ENCODE measurements around the gene CD164L2. TPM values are rescaled to one million over a fixed set of nuclear protein-coding genes. Genes with fewer than 3 reads are reported as not detected.

Gene CD164L2
- total and polyA plus RNA-seq, 2 donors (not counting 1 experiment from before 2014, with no cell fraction given), result not detected

DNA sequence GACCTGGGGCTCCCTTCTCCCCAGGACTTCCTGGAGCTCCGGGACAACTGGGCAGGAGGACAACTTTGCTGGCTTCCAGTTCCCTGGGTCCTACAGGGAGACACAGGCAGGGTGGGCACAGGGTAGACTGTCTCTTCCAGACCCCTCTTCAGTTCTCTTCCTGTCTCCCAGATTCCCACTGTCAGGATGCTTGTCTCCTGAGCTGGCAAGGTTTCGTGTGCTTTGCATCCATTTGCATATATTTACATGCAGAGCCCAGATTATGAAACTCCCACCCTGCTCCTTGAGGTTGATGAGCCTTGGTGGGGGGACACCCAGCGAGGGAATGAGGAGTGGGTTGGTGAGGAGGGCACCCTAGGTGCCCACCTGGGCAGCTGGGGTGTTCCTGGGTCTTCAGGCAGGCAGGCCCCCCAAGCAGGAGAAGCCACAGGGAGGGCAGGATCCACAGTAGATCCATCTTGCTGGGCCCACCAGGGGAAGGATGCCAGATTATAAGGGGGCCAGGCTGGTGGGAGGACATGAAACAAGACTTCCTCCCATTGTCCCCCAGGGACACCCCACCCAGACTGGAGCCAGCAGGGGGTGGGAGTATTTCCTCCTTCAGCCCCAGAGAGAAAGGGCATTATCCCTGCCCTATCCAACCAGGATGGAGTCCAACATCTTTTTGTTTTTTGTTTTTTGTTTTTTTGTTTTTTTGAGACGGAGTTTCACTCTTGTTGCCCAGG is 8.6 kb downstream of the CD164L2 start, which contains the start of gene FCN3:
Gene FCN3, minus strand, starts transcription at position 463 of the 725 bp plus-strand sequence. Its CDS starts 6 bp downstream, at position 457.
- peak within 1 kb of the TSS; percentile 26 for H3K27ac Mint-ChIP-seq
- H3K27me3 Mint-ChIP-seq, result no peaks in the 10 kb centered on the region
- Histone ChIP-seq H3K9ac (ENCODE audit: low read length) (no peak within 1 kb of the TSS), H3K4me1 (ENCODE audit: control insufficient read depth in 2 of 2, insufficient read depth in 2 of 2, low read length in 2 of 2) (peaks cover 14 to 36% of the 10 kb centered on the region in 2 donors), H3K4me2 (replicated peaks; ENCODE audit: low read depth, low read length, poor library complexity, severe bottlenecking) (no peak within 1 kb of the TSS), H3K79me2 (ENCODE audit: control insufficient read depth, insufficient read depth, low read length) (no peaks in the 10 kb centered on the region), H3K9me3 (ENCODE audit: control extremely low read depth in 1 of 3, control insufficient read depth in 2 of 3, insufficient read depth in 1 of 3, low read length in 2 of 3) (no peaks in the 10 kb centered on the region), H4K20me1 (ENCODE audit: control insufficient read depth, insufficient read depth, low read length, poor library complexity, severe bottlenecking) (no peaks in the 10 kb centered on the region), H3K36me3 (replicated peaks in 1 of 2; ENCODE audit: control extremely low read depth in 1 of 2, control insufficient read depth in 1 of 2, extremely low read depth in 1 of 2, insufficient read depth in 2 of 2, low read length in 1 of 2) (no peaks in the 10 kb centered on the region), H3K27me3 (replicated peaks in 1 of 4; ENCODE audit: control extremely low read depth in 1 of 4, control insufficient read depth in 3 of 4, insufficient read depth in 4 of 4, low read length in 3 of 4) (no peaks in the 10 kb centered on the region), H2AFZ (ENCODE audit: insufficient read depth, low read depth, low read length, poor library complexity, severe bottlenecking) (no peak within 1 kb of the TSS), H3K4me3 (ENCODE audit: control extremely low read depth in 1 of 5, extremely low read depth in 1 of 5, insufficient read depth in 1 of 5, low read depth in 2 of 5, low read length in 4 of 5) (no peak within 1 kb of the TSS), H3K27ac (ENCODE audit: low read length in 2 of 2) (no peak within 1 kb of the TSS)
- 76% methylated on average over 2 of the region's 4 CpGs for WGBS (ENCODE audit: insufficient coverage)
- H3K9me3 Mint-ChIP-seq (ENCODE audit: insufficient read depth), result no peaks in the 10 kb centered on the region
- intact Hi-C loops (cut with micrococcal nuclease), result no loop called here
- ChIA-PET POLR2A (no interaction called here), CTCF (interaction anchor here (1.0 to 1.4 kb wide), 4 partner anchors 12 to 263 kb away, joined by 3 to 7 read pairs (median 4); no protein-coding TSS in a partner anchor)
- H3K4me3 Mint-ChIP-seq, result no peak within 1 kb of the TSS
- DNase-seq (no peak), ATAC-seq (ENCODE audit: low read depth) (no peak)
- peaks cover 26% of the 10 kb centered on the region for H3K4me1 Mint-ChIP-seq
- TF ChIP-seq, protein P1, sequence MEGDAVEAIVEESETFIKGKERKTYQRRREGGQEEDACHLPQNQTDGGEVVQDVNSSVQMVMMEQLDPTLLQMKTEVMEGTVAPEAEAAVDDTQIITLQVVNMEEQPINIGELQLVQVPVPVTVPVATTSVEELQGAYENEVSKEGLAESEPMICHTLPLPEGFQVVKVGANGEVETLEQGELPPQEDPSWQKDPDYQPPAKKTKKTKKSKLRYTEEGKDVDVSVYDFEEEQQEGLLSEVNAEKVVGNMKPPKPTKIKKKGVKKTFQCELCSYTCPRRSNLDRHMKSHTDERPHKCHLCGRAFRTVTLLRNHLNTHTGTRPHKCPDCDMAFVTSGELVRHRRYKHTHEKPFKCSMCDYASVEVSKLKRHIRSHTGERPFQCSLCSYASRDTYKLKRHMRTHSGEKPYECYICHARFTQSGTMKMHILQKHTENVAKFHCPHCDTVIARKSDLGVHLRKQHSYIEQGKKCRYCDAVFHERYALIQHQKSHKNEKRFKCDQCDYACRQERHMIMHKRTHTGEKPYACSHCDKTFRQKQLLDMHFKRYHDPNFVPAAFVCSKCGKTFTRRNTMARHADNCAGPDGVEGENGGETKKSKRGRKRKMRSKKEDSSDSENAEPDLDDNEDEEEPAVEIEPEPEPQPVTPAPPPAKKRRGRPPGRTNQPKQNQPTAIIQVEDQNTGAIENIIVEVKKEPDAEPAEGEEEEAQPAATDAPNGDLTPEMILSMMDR (IDR thresholded peaks at IDR 0.05), result no peak
- TF ChIP-seq EZH2 (IDR thresholded peaks at IDR 0.05; ENCODE audit: borderline replicate concordance, insufficient read depth, low read depth, low read length, poor library complexity, severe bottlenecking), result no peak
